ENCODE data around the gene SHCBP1.
A peak's percentile ranks its signal among the peaks of the same experiment; 100 is the strongest.
"Not testable (repeated sequence)": the region's sequence is repeated elsewhere in the genome, so short reads cannot be mapped to it uniquely, and the experiment has no call there.

SHCBP1 gene

DNA sequence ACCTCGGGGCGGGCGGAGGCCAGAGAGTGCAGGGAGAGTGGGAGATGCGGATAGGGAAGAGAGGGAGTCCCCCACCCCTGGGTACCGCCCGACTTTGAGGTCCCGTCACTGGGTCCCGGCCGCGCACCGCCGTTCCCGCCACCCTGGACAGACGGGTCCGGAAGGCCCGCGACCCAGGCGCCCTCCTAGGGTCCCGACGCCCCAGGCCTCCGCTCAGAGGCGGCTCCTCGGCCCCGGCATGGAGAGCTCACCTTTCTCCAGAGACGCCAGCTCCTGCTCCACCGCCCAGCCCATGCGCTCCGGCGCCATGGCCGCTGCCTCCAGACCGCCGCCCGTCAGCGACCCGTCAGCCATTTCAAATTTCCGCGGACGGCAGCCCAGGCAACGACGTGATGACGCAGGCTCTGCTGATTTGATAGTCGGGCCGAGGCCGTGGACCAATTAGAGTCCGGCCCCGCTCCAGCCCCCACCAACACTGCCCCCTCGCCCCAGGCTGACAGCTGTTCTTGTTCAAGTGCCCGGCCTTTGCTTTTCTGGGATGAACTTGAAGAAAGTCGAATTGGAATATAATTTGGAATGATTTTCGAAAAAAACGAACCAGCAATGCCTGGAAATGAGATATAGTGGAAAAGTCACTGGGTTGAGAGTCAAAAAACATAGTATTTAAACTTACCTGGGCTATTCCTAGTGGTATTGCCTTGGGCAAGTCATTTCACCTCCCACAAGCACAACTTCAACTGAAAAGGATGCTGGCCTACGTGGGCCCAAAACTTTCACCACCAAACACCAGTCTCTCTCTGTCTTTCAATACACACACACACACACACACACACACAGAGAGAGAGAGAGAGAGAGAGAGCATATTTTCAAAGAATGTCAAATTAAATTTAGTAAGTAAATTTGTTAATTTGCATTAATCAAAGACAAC, at the start of gene SHCBP1:
Gene SHCBP1 (minus strand): TSS at position 374 of the 928 bp plus-strand sequence. CDS start 20 bp downstream, at position 354.
- DNase-seq: peak in 54 of 56 donors; percentile 14 to 88 (median 64)

- no peak for DNase-seq
Measured at GRCh38 chr16:46662123-46662522, 40.9 kb upstream of the SHCBP1 start.

GRCh38 chr16:46658925-46659324, 37.7 kb upstream of the SHCBP1 start:
- DNase-seq: peak in 17 of 56 donors; percentile 2 to 61 (median 7)

DNA sequence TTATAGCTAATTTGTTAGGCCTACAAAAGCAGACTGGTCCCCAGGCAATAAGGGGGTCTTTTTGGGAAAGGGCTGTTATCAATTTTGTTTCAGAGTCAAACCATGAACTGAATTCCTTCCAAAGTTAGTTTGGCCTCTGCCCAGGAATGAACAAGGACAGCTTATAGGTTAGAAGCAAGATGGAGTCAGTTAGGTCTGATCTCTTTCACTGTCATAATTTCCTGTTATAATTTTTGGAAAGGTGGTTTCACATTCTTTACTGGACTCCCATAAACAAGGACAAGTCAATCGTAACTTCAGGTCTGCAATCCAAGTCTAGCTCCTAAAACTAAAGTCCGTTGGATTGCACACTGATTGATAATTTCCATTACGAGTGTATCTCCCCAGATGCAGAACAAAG, 30.1 kb upstream of the SHCBP1 start:
- DNase-seq: no peak

DNA sequence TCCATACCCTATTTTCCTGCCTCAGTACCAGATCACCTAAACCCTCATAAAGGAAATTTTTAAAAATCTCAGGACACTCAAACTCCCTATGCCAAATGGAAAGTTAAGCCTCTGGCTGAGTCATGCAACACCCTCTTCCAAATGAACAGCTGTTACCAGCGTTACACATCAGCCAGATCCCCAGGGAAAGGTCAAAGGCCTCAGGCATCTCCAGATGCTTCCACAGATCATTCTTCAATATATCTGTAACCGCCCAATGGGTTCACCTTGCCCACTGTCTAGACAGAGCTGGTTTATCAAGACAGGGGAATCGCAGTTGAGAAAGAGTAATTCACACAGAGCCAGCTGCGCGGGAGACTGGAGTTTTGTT, 29.1 kb upstream of the SHCBP1 start:
- DNase-seq: no peak

GRCh38 chr16:46649588-46650253, 28.5 kb upstream of the SHCBP1 start:
- no peak for DNase-seq

GRCh38 chr16:46648656-46649055, 27.5 kb upstream of the SHCBP1 start:
- no peak for DNase-seq

- no peak for DNase-seq
Measured at GRCh38 chr16:46638947-46639925, 18.1 kb upstream of the SHCBP1 start.

- DNase-seq: no peak
Measured at GRCh38 chr16:46632778-46633733, 11.9 kb upstream of the SHCBP1 start.

- DNase-seq: peak in 8 of 56 donors; percentile 1 to 21 (median 11)
Measured at GRCh38 chr16:46629331-46630219, 8.4 kb upstream of the SHCBP1 start.

DNA sequence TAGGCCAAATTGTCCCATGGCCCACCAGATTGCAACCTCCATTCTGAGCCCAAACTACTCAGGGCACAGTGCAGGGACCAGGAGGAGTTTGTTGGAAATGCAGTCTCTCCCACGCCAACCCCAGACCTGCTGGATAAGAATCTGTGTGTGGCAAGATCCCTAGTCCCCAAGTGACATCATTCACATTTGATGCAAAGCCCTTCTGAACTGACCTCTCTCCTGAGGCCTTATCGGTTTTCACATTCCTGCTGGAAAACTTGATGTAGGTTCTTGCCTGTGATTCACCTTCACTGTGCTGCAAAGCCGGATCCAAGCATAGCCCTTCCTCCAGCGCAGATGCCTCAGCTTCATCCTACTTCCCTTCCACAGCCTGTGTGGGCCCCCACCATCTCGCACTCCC, 6.6 kb upstream of the SHCBP1 start:
- DNase-seq: no peak

- DNase-seq: not testable (repeated sequence)
Measured at GRCh38 chr16:46626681-46627080, 5.5 kb upstream of the SHCBP1 start.

GRCh38 chr16:46624862-46625261, 3.7 kb upstream of the SHCBP1 start:
- not testable (repeated sequence) for DNase-seq

- not testable (repeated sequence) for DNase-seq
Measured at GRCh38 chr16:46623707-46624106, 2.5 kb upstream of the SHCBP1 start.

DNA sequence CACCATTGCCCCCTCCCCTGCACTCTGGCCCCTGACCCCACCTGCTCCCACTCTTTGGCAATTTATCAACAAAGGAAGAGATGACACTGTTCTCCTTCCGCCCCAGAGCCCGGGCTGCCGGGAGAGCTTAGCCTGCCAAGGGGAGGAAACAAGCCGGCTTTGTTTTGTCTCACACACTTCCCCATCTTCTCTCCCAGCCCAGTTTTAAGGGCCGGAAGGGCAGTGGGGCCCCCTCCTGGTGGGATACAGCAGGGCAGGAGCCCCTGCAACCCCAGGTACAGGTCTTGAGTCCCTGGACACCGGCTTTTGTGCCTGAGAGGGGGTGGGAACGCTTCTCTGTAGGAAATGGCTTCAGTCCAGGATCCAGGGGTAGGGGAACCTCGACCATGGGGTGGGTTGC, 2.1 kb upstream of the SHCBP1 start:
- not testable (repeated sequence) for DNase-seq

DNA sequence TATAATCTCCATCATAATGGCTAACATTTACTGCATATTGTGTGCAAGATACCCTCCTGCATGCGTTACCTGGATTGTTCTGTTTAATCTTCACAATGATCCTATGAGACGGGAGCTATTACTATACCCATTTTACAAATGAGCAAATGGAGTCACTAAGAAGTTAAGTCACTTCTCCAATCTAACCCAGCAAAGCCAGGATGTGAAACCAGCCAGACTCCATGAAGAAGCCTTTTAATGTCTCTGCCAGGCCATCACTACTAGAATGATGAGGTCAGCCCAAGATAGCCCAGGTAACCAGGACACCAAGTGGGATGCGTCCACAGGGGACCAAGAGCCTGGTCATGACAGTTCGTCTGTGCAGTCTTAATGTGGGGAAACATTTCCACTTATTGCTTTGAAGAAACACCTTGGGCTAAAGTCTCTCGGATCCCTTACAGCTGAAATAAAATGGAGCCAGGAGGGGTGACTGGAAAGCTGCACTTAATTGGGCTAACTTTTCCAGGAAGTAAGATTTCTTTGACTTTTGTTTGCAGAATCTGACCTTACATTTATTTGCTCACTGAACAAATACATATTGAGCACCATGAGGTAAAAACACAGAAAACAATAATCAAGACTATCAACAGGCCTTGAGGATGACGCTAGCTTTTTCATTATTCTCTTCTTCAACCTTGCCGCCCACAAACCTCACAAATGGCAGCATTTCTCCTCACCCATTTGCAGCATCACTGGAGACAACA, 926 bp upstream of the SHCBP1 start:
- DNase-seq: no peak

GRCh38 chr16:46620266-46621005, 743 bp downstream of the SHCBP1 start:
- no peak for DNase-seq

DNA sequence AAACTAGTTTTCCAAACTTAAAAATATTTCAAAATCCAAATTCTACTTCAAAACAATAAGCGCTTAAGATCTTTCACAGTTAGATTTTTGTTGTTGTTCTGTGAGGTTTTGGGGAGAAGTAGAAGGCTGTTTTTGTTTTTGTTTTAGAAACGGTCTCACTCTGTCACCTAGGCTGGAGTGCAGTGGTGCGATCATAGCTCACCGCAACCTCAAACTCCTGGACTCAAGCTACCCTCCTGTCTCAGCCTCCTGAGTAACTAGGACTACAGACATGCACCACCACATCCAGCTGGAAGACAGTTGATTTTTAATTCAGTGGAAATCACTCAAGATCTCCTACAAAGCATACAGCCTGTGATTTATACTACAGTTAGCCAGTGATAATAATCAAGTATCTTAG, 2.7 kb downstream of the SHCBP1 start:
- DNase-seq: no peak

Measured in amygdala (tissue), 56 donors.